Colon (tissue), 2 donors: ENCODE measurements around the gene CYB561A3.

Experiments
- FAIRE-seq: peaks from 2 replicates; lab custom pipeline; 2012; peaks lifted over from hg19 to GRCh38; lab: Jason Lieb, UNC
- donor health status: control.
- donor health status: control.

CYB561A3 gene

DNA sequence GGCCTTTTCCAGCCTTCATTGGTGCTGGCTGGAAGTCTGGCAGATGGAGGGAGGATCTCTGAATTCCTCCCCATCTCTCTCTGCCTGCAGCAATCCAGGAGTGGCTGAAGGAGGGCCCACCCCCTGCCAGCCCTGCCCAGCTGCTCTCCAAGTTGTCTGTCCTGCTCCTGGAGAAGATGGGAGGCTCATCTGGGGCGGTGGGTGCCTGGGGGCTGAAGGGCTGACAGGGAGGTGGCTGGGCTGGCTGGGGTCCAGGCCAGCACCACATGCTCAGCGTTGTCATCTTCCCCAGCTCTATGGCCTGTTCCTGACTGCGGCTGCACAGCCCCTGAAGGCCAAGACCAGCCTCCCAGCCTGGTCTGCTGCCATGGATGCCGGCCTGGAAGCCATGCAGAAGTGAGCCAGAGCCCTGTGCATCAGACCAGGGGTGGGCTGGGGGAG is 16.5 kb downstream of the CYB561A3 start:
- no peak for FAIRE-seq

DNA sequence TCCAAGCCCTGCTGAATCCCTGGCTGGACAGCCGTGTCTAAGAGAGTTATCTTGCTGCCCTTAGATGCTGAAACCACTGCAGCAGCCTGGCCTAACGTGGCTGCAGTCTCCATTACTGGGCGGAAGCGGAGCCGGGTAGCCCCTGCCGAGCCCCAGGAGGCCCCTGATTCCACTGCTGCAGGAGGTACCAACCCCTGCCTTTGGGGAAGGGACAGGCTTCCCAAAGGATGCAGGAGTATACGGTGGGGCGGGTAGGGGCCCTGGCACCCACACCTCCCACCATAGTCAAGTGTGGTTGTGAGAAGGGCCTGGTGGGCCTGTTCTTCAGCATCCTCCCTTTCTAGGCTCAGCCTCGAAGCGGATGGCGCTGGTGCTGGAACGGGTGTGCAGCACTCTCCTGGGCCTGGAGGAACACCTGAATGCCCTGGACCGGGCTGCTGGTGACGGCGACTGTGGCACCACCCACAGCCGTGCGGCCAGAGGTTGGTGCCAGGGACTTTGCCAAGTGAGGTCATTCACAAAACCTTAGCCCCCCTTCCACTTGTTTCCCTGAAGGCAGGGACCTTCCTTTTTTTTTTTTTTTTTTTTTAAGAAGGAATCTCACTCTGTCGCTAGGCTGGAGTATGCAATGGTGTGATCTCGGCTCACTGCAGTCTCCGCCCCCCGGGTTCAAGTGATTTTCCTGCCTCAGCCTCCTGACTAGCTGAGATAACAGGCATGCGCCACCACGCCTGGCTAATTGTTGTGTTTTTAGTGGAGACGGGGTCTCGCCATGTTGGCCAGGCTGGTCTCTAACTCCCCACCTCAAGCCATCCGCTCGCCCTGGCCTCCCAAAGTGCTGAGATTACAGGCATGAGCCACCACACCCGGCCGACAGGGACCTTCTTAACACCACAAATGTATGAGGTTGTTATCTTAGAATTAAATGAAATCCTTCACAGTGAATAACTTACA is 17.6 kb downstream of the CYB561A3 start:
- FAIRE-seq = no peak

DNA sequence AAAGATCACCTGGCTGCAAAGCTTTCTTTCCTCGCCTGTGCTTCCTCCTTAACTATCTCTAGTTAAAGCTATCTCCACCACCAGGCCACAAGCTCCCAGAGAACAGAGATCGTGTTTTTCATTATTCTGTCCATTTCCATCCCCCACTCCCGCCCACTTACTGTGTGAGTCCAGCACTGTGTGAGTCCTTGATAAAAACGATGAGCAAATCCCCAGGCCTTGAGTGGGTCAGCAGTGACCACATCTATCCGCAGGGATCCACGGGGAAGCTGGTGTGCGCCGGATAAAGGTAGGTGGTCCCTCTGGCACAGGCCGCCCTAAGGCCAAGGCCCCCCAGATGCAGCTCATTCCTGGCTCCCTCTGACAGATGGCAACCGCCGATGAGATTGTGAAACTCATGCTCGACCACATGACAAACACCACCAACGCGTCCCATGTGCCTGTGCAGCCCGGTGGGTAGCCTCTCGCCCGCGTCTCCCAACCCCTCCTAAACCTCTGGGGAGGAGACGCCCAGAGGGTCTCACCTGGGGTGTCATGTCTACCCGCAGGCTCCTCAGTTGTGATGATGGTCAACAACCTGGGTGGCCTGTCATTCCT is 19.4 kb downstream of the CYB561A3 start:
- FAIRE-seq = no peak

DNA sequence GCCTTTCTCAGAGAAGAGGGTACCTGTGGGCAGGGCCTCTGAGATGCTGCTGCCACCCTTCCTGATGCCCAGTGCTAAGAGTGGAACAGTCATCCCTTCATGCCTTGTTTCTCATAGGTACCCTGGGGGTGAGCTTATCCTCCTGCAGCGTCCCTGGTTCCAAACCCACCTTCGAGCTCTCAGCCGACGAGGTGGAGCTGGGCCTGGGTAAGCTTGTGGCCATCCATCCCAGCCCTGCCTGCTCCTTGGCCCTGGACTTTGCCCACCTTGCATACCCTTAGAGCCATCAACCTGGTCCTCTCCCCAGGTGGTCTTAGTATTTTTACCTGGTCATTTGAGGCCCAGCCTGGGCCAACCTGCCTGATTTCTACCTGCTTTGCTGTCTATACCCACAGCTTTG is 20.0 kb downstream of the CYB561A3 start:
- FAIRE-seq = no peak

DNA sequence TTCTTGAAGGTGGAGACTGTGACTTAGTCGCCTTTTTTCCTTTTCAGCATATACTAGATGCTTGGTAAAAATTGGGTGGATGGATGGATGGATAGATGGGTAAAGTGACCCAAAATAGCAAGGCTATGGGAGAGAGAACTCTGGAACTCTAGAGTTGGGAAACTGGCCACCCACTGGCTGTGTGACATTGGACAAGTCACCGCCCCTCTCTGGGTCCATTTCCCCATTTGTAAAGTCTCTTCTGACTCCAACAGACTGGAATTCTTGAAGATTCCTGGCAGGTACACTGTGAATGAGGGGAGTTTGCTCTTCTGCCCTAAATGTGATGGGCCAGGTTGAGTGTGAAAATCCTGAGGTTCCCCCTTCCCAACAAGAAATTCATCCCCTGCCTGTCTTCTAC is 20.7 kb downstream of the CYB561A3 start:
- FAIRE-seq = no peak

- FAIRE-seq = no peak
Measured at GRCh38 chr11:61339490-61339878, 22.2 kb downstream of the CYB561A3 start.

DNA sequence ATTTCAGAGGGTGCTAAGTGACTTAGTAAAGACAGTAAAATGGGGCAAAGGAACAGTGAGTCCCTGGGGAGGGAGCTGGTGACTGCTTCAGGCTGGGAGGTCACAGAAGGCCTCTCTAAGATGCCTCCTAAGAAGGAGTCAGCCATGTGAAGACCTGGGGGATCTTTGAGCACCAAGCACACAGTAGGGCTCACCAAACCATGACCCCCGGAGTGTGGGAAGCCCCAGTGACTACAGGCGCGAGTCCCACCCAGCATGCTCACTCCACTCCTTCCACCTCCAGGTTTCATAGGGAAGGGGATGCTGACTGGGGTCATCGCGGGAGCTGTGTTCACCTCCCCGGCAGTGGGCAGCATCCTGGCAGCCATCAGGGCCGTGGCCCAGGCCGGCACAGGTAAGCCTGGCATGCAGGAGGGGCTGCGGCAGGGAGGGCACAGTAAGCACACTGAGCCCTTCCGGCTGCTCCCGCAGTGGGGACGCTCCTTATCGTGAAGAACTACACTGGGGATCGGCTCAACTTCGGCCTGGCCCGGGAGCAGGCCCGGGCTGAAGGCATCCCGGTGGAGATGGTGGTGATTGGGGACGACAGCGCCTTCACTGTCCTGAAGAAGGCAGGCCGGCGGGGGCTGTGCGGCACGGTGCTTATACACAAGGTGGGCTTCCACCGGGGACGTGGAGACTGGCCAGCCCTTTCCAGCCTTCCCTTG is 22.7 kb downstream of the CYB561A3 start:
- FAIRE-seq = no peak

DNA sequence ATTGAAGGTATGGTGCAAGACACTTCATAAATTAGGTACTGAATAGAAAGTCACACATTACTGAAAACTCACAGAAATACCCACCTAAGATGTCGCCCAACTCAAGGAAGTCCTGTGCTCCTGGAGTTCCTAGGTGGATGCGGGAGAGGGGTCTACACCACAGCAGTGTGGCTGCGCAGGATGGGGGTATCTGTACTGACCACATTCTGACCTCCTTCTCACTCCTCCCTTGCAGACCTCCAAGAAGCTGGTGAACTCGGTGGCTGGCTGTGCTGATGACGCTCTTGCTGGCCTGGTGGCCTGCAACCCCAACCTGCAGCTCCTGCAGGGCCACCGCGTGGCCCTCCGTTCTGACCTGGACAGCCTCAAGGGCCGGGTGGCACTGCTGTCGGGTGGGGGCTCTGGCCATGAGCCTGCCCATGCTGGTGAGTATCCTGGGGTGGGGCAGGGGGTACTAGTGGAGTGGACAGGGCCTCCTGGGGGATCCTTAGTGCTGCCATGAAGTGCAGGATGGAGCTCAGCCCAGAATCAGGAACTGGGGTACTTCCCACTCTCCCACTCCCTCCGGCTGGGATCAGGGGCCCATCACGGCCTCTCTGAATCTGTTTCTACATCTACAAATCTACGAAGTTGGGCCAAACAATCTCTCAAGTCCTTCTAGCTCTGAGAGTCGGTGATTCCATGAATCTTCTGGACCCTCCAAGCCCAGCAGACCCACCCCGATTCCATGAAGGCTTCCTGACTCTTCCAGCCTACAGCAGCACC is 23.8 kb downstream of the CYB561A3 start:
- FAIRE-seq = no peak

DNA sequence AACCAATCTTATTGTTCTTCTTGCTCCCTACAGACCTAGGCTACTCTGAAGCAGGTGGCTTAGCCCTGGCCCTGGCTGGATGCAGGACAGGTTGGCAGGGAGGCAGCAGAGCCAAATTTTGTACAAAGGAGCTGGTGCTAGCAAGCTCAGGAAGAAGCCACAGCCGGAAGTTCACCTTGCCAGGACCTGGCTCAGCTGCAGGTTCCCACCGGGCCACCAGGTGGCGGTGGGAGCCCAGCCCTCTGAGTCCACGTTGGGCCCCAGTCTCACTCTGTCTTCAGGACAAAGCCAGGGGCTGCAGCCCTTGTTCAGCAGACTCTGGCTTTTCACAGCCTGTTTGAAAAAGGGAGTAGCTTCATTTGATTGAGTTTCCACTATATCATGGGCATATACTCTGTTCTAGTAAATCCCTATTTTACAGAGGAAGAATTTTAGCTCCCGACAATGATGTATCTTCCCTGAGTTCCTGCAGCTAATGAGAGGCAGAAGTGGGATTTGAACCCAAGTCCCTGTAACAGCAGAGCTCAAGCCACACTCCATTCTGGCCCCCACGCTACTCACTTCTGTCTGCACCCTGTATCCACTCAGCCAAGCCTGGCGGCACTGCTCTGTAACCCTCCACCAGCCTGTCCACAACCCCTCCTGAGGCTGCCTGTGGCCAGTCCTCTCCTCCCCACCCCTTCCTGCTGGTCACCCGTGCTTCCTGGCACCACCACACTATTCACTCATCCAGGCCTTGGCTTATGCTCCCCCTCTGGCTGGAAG is 25.3 kb downstream of the CYB561A3 start:
- no peak for FAIRE-seq

GRCh38 chr11:61335355-61335710 is 26.3 kb downstream of the CYB561A3 start:
- no peak for FAIRE-seq

DNA sequence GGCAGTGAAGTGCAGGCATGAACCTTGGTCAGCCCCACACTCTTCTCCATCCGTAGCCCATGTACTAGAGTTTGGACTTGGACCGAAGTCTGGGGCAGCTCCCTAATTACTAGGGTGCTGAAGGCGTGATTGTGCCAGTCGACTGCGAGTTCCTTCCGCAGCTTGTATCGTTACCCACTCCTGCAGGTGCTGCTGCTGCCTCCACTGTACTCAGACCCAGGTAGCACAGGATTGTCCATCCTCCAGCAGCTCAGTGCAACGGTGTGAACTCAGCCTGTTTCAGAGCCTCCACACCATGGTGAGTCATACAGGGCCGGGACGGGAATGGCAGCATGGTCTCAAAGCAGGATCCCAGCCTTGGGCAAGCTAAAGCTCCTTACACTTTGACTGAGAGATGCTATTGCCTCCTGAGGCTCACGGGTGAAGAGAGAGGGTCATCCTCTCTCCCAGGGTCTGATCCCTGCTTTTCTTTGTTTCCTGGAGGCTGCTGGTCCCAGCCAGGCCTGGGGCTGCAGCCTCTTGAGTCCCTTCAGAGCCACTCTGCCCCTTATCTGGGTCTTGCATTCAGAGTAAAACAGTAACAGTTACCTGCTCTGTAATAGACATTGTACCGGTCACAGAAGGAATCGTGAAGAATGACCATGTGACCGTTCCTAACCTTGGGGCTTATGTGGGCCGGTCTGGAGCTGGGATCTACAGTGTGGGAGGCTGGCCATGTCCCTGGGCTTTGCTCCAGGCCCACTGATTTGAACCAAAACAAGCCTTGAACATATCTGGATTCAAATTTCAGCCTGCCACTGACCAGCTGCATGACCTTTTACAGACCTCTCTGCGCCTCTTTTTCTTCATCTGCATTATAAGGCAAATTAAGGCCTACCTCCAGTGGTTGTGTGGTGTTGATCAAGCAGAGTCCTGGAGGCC is 27.0 kb downstream of the CYB561A3 start:
- no peak for FAIRE-seq

DNA sequence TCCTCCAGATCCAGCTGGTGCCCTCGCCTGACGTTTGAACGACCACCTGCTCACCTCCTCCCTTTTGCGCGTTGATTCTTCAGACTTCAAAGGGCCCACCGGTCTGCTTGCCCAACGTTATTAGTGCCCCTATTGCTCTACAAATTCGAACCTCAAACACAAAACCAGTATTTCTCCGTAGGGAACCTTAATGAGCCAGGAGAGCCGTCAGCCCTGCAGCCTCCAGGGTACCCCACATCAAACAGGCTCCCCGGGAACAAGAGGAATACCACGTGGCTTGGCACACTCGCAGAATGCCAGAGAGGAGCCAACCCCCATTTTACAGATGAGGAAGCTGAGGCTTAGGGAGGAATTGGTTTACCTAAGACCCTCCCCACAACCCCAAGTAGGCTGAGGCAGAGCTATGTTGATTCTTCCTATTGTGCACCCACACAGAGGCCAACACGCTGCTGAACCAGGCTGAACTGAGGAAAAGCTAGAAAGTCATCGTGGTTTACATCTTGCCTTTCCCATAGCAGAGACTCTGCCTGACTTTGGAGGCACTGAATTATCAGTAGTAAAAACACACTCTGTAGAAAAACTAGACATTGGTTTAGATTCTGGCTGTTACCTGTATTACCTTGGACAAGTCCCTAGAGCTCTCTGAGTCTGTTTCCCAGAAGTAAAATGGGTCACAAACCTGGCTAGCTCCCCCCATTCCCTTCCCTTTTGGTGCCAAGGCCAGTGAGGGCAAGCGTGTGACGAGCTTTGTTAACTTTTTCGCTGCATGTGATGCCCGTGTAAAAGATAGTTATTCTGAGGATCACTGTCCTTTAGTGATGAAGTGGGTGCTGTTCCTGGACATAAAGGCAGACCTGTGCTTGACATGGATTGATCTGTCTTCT is 27.9 kb downstream of the CYB561A3 start:
- no peak for FAIRE-seq

DNA sequence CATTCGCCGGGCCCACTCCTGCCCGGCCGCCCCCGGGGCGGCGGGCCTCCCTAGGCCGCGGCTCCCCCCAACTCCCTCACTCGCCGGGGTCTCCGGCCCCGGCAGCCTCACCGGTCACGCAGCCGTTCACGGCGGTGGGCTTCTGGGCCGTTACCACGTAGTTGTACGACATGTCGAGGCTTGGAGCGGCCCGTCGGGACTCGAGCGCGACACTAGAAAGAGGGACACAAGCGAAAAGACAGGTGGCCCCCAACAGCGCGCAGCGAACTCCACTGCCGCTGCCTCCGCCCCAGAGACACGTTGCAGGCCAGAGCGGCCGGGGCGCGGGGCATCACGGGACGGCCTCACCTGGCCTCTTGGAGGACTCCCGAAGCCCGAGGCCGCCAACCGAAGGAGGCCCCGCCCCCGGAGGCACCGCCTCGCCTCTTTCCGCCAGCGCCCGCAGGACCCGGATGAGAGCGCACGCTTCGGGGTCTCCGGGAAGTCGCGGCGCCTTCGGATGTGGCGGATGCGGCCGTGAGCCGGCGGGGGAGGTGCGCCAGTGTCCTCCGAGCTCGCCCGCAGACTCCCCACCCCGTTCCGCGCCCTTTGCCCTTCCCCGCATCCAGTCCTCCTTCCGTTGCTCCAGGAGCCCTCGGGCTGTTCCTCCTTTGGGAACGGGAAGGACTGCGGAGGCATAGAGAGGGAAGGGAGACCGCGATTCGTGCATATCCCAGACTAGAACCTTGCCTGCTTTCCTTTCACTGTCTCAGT is 28.7 kb downstream of the CYB561A3 start, which contains the start of the genes DDB1 and TKFC:
TSS of gene DDB1 (minus strand) at position 309 of the 753 bp plus-strand sequence. CDS start at position 172, 137 bp downstream.
TSS of gene TKFC (plus strand) at position 432 of the 753 bp plus-strand sequence. CDS start 1,501 bp downstream, outside the sequence.
- FAIRE-seq = no peak

DNA sequence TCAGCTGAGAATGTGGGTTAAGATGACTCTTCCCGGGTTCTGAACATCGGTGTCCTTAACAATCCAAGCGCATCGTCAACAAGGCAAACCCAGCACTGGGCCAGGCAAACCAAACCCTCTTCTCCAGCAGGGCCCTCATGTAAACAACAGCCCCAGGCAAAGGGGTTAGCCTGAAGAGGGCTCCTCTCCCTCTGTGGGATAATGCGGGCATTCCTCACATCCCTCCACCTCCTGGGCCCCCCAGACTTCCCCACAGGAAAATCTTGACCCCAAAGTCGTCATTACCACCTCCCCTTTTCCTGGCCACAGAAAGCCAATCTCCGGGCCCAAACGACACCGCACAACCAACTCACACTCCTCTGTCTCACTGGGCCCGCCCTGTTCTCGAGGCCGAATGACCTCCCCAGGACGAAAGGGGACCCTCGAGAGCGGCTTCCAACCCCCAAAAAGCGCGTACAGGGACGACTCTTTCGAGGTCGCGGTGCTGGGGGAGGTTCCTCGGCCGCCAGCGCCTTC is 29.3 kb downstream of the CYB561A3 start:
- FAIRE-seq = no peak

- FAIRE-seq = no peak
Measured at GRCh38 chr11:61331651-61332050, 30.0 kb downstream of the CYB561A3 start.

DNA sequence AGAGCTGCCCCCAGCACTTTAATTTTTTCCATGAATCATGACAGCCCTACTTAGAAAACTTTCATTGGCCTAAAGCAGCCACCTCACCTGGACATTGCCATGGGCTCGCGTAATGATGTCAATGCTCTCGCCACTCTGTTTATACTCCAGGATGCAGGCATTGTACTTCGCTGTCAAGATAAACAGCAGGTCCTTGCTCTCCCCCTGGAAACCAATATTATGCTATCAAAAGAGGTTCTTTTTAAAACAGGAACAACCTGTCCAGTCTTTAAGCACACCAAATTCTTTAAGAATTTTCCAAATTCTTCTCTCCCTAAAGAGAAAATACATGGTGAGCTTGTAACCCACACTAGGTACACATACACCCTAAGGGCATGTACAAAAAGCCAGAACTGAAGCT is 31.8 kb downstream of the CYB561A3 start:
- FAIRE-seq = no peak

- FAIRE-seq = no peak
Measured at GRCh38 chr11:61328351-61328750, 33.3 kb downstream of the CYB561A3 start.

- FAIRE-seq = no peak
Measured at GRCh38 chr11:61327669-61328071, 34.0 kb downstream of the CYB561A3 start.
